Spleen (tissue), 11 donors: ENCODE measurements around the gene DIP2A. TPM values are rescaled to one million over a fixed set of nuclear protein-coding genes. Genes with fewer than 3 reads are reported as not detected.

Experiments
- DNase-seq: peaks from one replicate; pipeline ENCODE4 v3.0.0-alpha.2; 2020
- H3K27ac ChIP-seq, 8 donors: fragments of 200-600 bp; sonication (generic) in 7 of 8; 1 replicate in 4 of 8; 2 replicates in 4 of 8; pipeline versions ENCODE4 v1.5.0 to v1.8.0; 2016 to 2021; ENCODE audit warnings: inconsistent platforms in 4 of 8, mild to moderate bottlenecking in 4 of 8, moderate library complexity in 1 of 8
- H3K27me3 ChIP-seq, 7 donors: fragments of 200-600 bp; sonication (generic) in 6 of 7; replicated peaks in 1 of 7; 1 replicate in 4 of 7; 2 replicates in 3 of 7; pipeline versions ENCODE4 v1.5.0 to v1.8.0; 2016 to 2021; ENCODE audit warnings: inconsistent platforms in 3 of 7, mild to moderate bottlenecking in 1 of 7
- H3K36me3 ChIP-seq, 6 donors: fragments of 200-600 bp; sonication (generic) in 5 of 6; 1 replicate in 4 of 6; 2 replicates in 2 of 6; pipeline versions ENCODE4 v1.5.0 to v1.8.0; 2016 to 2021; ENCODE audit warnings: inconsistent platforms in 2 of 6
- H3K4me1 ChIP-seq, 6 donors: fragments of 200-600 bp; sonication (generic) in 5 of 6; 1 replicate in 3 of 6; 2 replicates in 3 of 6; pipeline versions ENCODE4 v1.5.0 to v1.8.0; 2016 to 2021; ENCODE audit warnings: inconsistent platforms in 3 of 6
- H3K4me3 ChIP-seq, 8 donors: fragments of 200-600 bp; sonication (generic) in 7 of 8; 1 replicate in 4 of 8; 2 replicates in 4 of 8; pipeline versions ENCODE4 v1.5.0 to v1.8.0; 2016 to 2021; ENCODE audit warnings: inconsistent platforms in 4 of 8, mild to moderate bottlenecking in 4 of 8, moderate library complexity in 2 of 8
- H3K9me3 ChIP-seq, 8 donors: fragments of 200-600 bp; sonication (generic) in 7 of 8; 1 replicate in 4 of 8; 2 replicates in 4 of 8; pipeline versions ENCODE4 v1.5.0 to v1.8.0; 2016 to 2021; ENCODE audit warnings: inconsistent platforms in 4 of 8
- CTCF ChIP-seq, 11 experiments: fragments of 200-600 bp in 7 of 11; fragments of 450-650 bp in 4 of 11; sonication (generic) in 4 of 11; IDR thresholded peaks in 8 of 11; conservative IDR thresholded peaks in 3 of 11; 1 replicate in 7 of 11; 2 replicates in 4 of 11; pipeline versions ENCODE4 v1.4.0 to v1.8.0; 2016 to 2021; ENCODE audit warnings: antibody characterized with exemption in 11 of 11, inconsistent platforms in 4 of 11, mild to moderate bottlenecking in 1 of 11
- POLR2A ChIP-seq, 3 donors: fragments of 450-650 bp; IDR thresholded peaks; one replicate each; pipeline ENCODE4 v1.5.1; 2017; ENCODE audit warnings: antibody characterized with exemption in 3 of 3, mild to moderate bottlenecking in 1 of 3
- POLR2AphosphoS5 ChIP-seq, 3 donors: sonication (generic); formaldehyde crosslinking; IDR thresholded peaks; one replicate each; pipeline ENCODE4 v1.5.1; 2017; ENCODE audit warnings: antibody characterized with exemption in 3 of 3
- WGBS, 5 donors: extraction: QIAGEN DNeasy Blood & Tissue Kit in 3 of 5; methylation state at CpG; one replicate each; pipeline versions ENCODE4 v1.1.5 to v1.1.7; 2013 to 2018; 5-methylcytosine and 5-hydroxymethylcytosine counted together
- intact Hi-C: fragments of 100-400 bp; cut with DNase I; formaldehyde crosslinking; loops from one replicate; pipeline ENCODE4 v1.15.0; 2023; ENCODE audit warnings: low total_unique reads
- polyA plus RNA-seq, 3 donors: library from polyadenylated mRNA; stranded (reverse); fragments of 200-250 nt; gene quantifications; one replicate each; pipeline ENCODE4 v1.2.1, GENCODE V29; 2013
- total RNA-seq, 7 donors: library from RNA; depleted of rRNA in 3 of 7; stranded (reverse); fragments of >200 nt in 3 of 7; fragmentation: NEBNext Ultra II Directional in 4 of 7; extraction: Animal tissue kit (Norgen Biotek cat#: 25700) in 4 of 7; gene quantifications; one replicate each; pipeline versions ENCODE4 v1.1.0 to v1.2.1, GENCODE V29; 2016 to 2021
- donor health status: healthy with polysubstance abuse.
- donor health status: DM: no; HTN: no; CAD: no; lungs with moderate emphysema.
- donor health status: DM: no; HTN: no; CAD: no.
- donor health status: Bipolar disorder and iron deficiency.
- donor health status: healthy.
- donor health status: DM: no; HTN: no; CAD: no.
- donor health status: DM: yes; HTN: yes; CAD: no.

DIP2A gene
- total and polyA plus RNA-seq, 10 donors = 14.7 to 96.7 (median 64.1) TPM

- Histone ChIP-seq H3K9me3 (no peaks in the 10 kb centered on the region), H3K4me1 (no peaks in the 10 kb centered on the region), H3K27ac (peak overlapping the region in 2 of 8 donors; percentile 50 to 56), H3K27me3 (no peaks in the 10 kb centered on the region), H3K4me3 (no peak overlapping the region), H3K36me3 (peaks cover 0 to 100% (median 94%) of the 10 kb centered on the region in 6 donors)
- no peak for DNase-seq
- no peak for TF ChIP-seq CTCF (IDR thresholded peaks at IDR 0.05 in 8 of 11, conservative IDR thresholded peaks at IDR 0.05 in 3 of 11)
- peak in 1 of 3 donors; percentile 10 for TF ChIP-seq POLR2AphosphoS5 (IDR thresholded peaks at IDR 0.05)
- WGBS, 5 donors = 92 to 98% (median 94%) methylated on average over 10 to 11 of the region's 11 CpGs
- intact Hi-C loops = no loop called here
Observed at GRCh38 chr21:46538851-46539666, 80.4 kb downstream of the DIP2A start.

GRCh38 chr21:46540087-46540710 is 81.5 kb downstream of the DIP2A start:
- intact Hi-C loops = no loop called here
- H3K4me1 ChIP-seq = no peaks in the 10 kb centered on the region
- H3K9me3 ChIP-seq = no peaks in the 10 kb centered on the region
- 84 to 93% (median 90%) methylated on average over 11 of the region's 11 CpGs for WGBS, 5 donors
- TF ChIP-seq POLR2A (IDR thresholded peaks at IDR 0.05) = no peak
- no peak for TF ChIP-seq CTCF (IDR thresholded peaks at IDR 0.05 in 8 of 11, conservative IDR thresholded peaks at IDR 0.05 in 3 of 11)
- TF ChIP-seq POLR2AphosphoS5 (IDR thresholded peaks at IDR 0.05) = peak in 1 of 3 donors; percentile 52
- H3K4me3 ChIP-seq = no peak overlapping the region
- peaks cover 0 to 100% (median 95%) of the 10 kb centered on the region in 6 donors for H3K36me3 ChIP-seq
- DNase-seq = no peak
- H3K27me3 ChIP-seq = no peaks in the 10 kb centered on the region
- peak overlapping the region in 2 of 8 donors; percentile 50 to 56 for H3K27ac ChIP-seq

DNA sequence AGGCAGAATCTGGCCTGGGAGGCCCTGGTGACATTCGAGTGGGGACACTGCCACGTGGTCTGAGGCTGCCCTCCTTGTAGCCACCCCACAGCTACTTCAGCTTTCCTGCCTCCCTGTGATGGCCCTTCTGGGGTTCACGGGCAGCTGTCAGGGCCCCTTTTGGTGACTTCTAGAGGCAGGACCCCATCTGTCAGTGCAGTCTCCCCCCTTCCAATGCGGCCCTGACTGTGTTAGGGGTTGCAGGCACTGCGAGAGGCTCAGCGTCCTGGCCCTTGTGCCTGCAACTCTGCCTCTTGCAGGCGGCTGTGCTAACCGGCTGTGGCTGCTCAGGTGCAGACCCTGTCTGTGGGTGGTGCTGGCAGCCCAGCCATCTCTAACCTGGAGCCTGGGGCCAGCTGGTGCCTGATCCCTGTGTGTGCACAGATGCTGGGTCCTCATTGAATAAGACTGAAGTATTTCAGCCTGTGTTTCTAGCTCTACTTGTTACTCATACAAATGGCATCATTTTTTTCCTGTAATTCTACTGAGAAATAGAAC is 84.0 kb downstream of the DIP2A start:
- Histone ChIP-seq H3K4me3 (no peak overlapping the region), H3K9me3 (no peaks in the 10 kb centered on the region), H3K4me1 (no peaks in the 10 kb centered on the region), H3K27me3 (no peaks in the 10 kb centered on the region), H3K27ac (no peak overlapping the region), H3K36me3 (peaks cover 0 to 100% (median 96%) of the 10 kb centered on the region in 6 donors)
- TF ChIP-seq CTCF (IDR thresholded peaks at IDR 0.05 in 8 of 11, conservative IDR thresholded peaks at IDR 0.05 in 3 of 11) = no peak
- TF ChIP-seq POLR2AphosphoS5 (IDR thresholded peaks at IDR 0.05) = no peak
- intact Hi-C loops = no loop called here
- 88 to 97% (median 90%) methylated on average over 2 to 8 of the region's 8 CpGs for WGBS, 5 donors
- DNase-seq = no peak

GRCh38 chr21:46543306-46543705 is 84.6 kb downstream of the DIP2A start:
- TF ChIP-seq POLR2A (IDR thresholded peaks at IDR 0.05) (no peak), POLR2AphosphoS5 (IDR thresholded peaks at IDR 0.05) (no peak), CTCF (IDR thresholded peaks at IDR 0.05 in 8 of 11, conservative IDR thresholded peaks at IDR 0.05 in 3 of 11) (no peak)
- Histone ChIP-seq H3K4me3 (no peak overlapping the region), H3K4me1 (no peaks in the 10 kb centered on the region), H3K27me3 (no peaks in the 10 kb centered on the region), H3K36me3 (peaks cover 0 to 100% (median 90%) of the 10 kb centered on the region in 6 donors), H3K9me3 (no peaks in the 10 kb centered on the region), H3K27ac (no peak overlapping the region)
- no peak for DNase-seq
- 91 to 96% (median 94%) methylated on average over 14 to 19 of the region's 19 CpGs for WGBS, 5 donors
- intact Hi-C loops = no loop called here
